Gastroesophageal sphincter (tissue), 3 donors: ENCODE measurements around the gene SGCD.
"Not testable (repeated sequence)": the region's sequence is repeated elsewhere in the genome, so short reads cannot be mapped to it uniquely, and the experiment has no call there.

ENCODE experiments used
- EP300 ChIP-seq: sonication (generic); formaldehyde crosslinking; IDR thresholded peaks from one replicate; pipeline ENCODE4 v1.6.1; 2017; ENCODE audit warnings: antibody characterized with exemption, mild to moderate bottlenecking
- POLR2A ChIP-seq, 2 donors: fragments of 450-650 bp; IDR thresholded peaks; one replicate each; pipeline ENCODE4 v1.6.1; 2017; ENCODE audit warnings: antibody characterized with exemption in 2 of 2, mild to moderate bottlenecking in 2 of 2, moderate library complexity in 1 of 2
- POLR2AphosphoS5 ChIP-seq: sonication (generic); formaldehyde crosslinking; IDR thresholded peaks from one replicate; pipeline ENCODE4 v1.6.1; 2017; ENCODE audit warnings: antibody characterized with exemption
- TF ChIP-seq, protein P1 (sequence below), 4 experiments: fragments of 200-600 bp in 2 of 4; fragments of 450-650 bp in 2 of 4; sonication (generic) in 1 of 4; IDR thresholded peaks; one replicate each; pipeline ENCODE4 v1.5.1; 2017 to 2019; ENCODE audit warnings: antibody characterized with exemption in 4 of 4, mild to moderate bottlenecking in 2 of 4, moderate library complexity in 2 of 4

DNA sequence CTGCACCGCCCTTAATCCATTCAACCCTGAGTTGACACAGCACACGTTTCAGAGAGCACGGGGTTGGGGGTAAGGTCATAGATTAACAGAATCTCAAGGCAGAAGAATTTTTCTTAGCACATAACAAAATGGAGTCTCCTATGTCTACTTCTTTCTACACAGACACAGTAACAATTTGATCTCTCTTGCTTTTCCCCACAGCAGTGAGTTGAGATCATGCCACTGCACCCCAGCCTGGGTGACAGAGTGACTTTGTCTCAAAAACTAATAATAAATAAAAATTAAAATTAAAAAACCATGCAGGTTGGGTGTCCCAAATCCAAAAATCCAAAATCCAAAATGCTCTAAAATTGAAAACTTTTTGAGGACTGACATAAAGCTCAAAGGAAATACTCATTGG is 339.7 kb downstream of the SGCD start:
- TF ChIP-seq POLR2A (IDR thresholded peaks at IDR 0.05); POLR2AphosphoS5; EP300: not testable (repeated sequence)
- TF ChIP-seq, protein P1, sequence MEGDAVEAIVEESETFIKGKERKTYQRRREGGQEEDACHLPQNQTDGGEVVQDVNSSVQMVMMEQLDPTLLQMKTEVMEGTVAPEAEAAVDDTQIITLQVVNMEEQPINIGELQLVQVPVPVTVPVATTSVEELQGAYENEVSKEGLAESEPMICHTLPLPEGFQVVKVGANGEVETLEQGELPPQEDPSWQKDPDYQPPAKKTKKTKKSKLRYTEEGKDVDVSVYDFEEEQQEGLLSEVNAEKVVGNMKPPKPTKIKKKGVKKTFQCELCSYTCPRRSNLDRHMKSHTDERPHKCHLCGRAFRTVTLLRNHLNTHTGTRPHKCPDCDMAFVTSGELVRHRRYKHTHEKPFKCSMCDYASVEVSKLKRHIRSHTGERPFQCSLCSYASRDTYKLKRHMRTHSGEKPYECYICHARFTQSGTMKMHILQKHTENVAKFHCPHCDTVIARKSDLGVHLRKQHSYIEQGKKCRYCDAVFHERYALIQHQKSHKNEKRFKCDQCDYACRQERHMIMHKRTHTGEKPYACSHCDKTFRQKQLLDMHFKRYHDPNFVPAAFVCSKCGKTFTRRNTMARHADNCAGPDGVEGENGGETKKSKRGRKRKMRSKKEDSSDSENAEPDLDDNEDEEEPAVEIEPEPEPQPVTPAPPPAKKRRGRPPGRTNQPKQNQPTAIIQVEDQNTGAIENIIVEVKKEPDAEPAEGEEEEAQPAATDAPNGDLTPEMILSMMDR (IDR thresholded peaks at IDR 0.05): not testable (repeated sequence)
